ENCODE data around the gene OR10AD1. TPM values are rescaled to one million over a fixed set of nuclear protein-coding genes. Genes with fewer than 3 reads are reported as not detected.

The OR10AD1 gene
- total RNA-seq, 1 experiment from 2014 or later, result not detected

DNA sequence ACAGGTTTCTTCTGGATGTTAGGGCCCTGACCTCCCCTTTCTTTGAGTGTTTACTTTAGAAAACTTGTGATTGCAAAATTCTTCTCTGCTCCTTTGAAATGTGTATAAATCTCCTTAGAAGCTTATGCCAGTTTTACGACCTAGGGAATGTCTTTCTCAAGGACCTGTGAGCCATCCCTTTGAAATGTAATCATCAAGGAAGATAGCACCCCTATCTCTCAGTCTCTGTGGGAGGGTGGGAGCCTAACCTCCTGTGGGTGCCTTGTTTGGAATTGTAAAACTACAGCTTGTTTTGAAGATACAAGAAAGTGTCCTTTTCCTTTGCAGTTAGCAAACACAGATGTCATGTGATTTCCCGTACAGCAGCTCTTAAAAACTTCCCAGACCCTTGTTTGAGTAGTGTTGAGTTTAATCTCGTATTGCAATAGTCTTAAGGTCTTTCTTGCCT lies 3.3 kb downstream of the OR10AD1 start:
- Histone ChIP-seq H3K27ac (peak overlapping the region; percentile 1; the same call in 1 of the 2 replicates), H3K9me3 (replicated peaks) (peaks cover 4% of the 10 kb centered on the region; the same call in 1 of the 2 replicates)

DNA sequence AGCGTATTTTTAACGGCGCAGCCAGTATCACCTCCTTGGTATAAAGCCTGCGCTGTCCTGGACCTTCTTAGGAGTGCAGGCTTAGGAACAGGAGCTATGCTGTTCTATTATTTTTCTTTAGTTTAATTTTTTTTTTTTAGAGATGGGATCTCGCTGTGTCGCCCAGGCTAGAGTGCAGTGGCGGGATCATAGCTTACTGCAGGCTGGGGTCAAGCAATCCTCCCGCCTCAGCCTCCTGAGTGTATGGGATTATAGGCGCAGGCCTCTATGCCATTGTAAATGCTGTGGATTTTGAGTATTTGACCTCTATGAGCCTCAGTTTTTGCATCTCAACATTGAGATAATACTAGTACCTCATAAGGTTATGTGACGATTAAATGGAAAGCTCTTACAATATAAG lies 4.1 kb downstream of the OR10AD1 start:
- Histone ChIP-seq H3K4me1 (replicated peaks) (peaks cover 26% of the 10 kb centered on the region), H3K9me3 (replicated peaks) (no peaks in the 10 kb centered on the region), H3K4me3 (no peak overlapping the region), H3K27ac (no peak overlapping the region), H3K36me3 (no peaks in the 10 kb centered on the region), H3K27me3 (replicated peaks) (peaks cover 29% of the 10 kb centered on the region)
- DNase-seq (ENCODE audit: low read depth in 1 of 2, low spot score in 2 of 2), result no peak

More for the DNA sequence above, 3.3 kb downstream of the OR10AD1 start:
- Histone ChIP-seq H3K27me3 (replicated peaks) (peaks cover 25% of the 10 kb centered on the region), H3K4me3 (no peak overlapping the region), H3K36me3 (no peaks in the 10 kb centered on the region), H3K4me1 (replicated peaks) (peaks cover 25% of the 10 kb centered on the region)
- peak; percentile 82 to 94 for DNase-seq (ENCODE audit: low read depth in 1 of 2, low spot score in 2 of 2)

DNA sequence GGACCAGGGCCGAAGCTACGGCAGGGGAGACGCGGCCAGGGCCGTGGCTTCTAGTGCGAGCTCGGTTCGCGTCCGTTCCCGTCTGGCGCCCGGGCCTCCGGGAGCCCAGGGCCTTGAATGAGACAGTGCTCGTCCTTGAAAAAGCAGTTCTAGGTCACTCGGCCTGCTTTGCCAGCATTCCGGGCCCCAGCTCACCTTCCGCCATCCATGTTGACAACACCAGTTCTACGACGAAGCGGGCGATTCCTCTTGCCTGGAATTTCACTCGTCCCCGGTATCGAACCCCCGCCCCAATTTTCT lies 4.5 kb downstream of the OR10AD1 start:
- Histone ChIP-seq H3K27me3 (replicated peaks) (peaks cover 33% of the 10 kb centered on the region), H3K4me1 (replicated peaks) (peaks cover 26% of the 10 kb centered on the region), H3K4me3 (peak overlapping the region; percentile 23), H3K36me3 (no peaks in the 10 kb centered on the region), H3K27ac (no peak overlapping the region), H3K9me3 (replicated peaks) (no peaks in the 10 kb centered on the region)
- DNase-seq (ENCODE audit: low read depth in 1 of 2, low spot score in 2 of 2), result peak in 1 of 2 experiments; percentile 90

DNA sequence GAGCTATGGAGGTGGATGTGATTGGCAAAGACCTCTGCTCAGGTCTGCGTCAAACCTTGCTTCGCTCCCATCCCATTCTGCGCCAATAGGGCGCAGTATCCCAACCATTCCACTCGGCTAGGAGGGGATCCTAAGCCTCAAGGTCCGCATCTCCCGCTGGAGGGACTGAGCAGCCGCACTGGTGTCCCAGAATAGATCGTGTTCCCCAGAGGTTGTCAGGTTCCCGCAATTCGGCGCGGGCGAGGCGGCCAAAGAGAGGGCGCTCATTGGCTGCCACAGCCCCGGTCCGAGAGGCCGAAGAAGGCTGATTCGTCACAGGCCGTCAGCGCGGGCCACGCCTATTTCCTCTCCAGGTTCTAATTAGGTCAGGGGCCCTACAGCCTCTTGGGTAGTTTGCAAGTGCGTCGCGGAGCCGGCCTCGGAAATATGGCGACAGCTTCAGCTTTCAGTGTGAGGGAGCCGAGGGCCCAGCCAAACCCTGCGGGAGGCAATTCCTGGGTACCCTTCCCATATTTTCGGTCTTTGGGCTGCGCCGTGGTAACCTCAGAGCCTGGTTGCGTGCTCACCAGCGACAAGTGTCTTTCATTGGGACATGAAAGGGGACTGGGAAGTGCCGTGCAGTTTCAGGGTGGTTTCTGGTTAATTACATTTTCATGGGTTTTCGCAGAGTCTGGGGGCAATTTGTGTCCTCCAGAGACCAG lies 5.0 kb downstream of the OR10AD1 start:
- H3K4me1 ChIP-seq (replicated peaks), result peaks cover 26% of the 10 kb centered on the region
- peak overlapping the region; percentile 23 for H3K4me3 ChIP-seq
- H3K27me3 ChIP-seq (replicated peaks), result peaks cover 35% of the 10 kb centered on the region
- H3K36me3 ChIP-seq, result no peaks in the 10 kb centered on the region
- DNase-seq (ENCODE audit: low read depth in 1 of 2, low spot score in 2 of 2), result peak; percentile 86 to 97
- no peak overlapping the region for H3K27ac ChIP-seq
- no peaks in the 10 kb centered on the region for H3K9me3 ChIP-seq (replicated peaks)

DNA sequence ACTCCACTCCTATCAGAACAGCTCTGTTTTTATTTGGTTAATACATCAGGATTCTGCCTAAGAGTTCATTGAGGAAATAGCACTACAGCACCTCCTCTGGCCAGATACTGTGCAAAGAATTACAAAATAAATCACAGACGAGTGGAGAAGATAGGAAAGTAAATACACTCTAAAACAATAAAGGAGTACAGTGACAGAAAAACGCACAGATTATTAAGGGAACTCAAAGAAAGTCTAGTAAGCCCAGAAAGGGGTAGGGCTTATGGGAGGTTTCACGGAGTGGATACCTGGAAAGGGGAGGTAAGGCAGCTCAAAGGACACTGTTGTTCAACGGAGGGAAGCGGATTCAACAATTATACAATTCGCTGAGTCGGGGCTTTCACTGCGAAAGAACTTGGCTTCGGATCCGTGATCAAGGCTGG lies 5.5 kb downstream of the OR10AD1 start:
- Histone ChIP-seq H3K4me1 (replicated peaks) (peaks cover 26% of the 10 kb centered on the region), H3K9me3 (replicated peaks) (no peaks in the 10 kb centered on the region), H3K36me3 (no peaks in the 10 kb centered on the region), H3K27ac (no peak overlapping the region), H3K27me3 (replicated peaks) (peaks cover 37% of the 10 kb centered on the region), H3K4me3 (peak overlapping the region; percentile 23)
- no peak for DNase-seq (ENCODE audit: low read depth in 1 of 2, low spot score in 2 of 2)

DNA sequence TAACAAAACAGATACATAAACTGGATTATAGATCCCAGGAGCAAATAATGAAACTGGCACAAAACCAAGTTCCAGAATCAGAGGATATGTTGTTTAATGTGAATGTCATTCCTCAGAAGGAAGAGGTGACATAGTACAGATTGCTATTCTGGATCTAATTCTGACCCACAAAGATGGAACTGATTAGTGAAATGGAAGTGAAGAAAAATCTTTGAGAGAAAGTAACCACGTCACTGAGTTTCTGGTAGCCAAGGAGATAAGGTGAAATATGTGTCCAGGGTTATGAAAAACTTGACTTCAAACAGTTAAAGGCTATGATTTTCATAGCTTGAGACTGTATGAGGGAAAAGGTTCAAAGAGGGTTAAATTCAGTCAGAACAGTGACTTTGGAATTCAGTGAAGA lies 8.3 kb downstream of the OR10AD1 start:
- no peaks in the 10 kb centered on the region for H3K9me3 ChIP-seq (replicated peaks)
- H3K4me3 ChIP-seq, result no peak overlapping the region
- no peaks in the 10 kb centered on the region for H3K36me3 ChIP-seq
- peaks cover 18% of the 10 kb centered on the region for H3K4me1 ChIP-seq (replicated peaks)
- no peak overlapping the region for H3K27ac ChIP-seq
- peaks cover 55% of the 10 kb centered on the region for H3K27me3 ChIP-seq (replicated peaks)
- DNase-seq (ENCODE audit: low read depth in 1 of 2, low spot score in 2 of 2), result peak in 1 of 2 experiments; percentile 23

DNA sequence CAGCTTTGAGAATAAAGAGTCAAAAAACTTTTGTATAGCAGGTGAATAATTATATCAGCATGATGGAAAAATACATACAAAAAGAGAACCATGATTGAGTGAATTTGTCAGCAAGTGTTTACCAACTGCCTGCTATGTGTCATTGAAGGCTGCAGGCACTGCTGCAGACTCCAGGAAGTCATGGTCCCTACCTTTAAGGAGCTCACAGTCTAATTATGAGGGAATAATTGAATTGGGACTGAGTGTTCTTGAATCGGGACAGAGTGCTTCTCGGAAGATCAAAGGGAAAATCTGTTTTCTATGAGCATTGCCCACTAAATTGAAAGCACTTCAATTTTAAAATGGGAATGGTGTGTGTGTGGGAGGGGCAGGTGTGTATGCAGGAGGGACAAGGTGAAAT lies 9.5 kb downstream of the OR10AD1 start:
- H3K36me3 ChIP-seq, result no peaks in the 10 kb centered on the region
- peak in 1 of 2 experiments; percentile 53 for DNase-seq (ENCODE audit: low read depth in 1 of 2, low spot score in 2 of 2)
- H3K27me3 ChIP-seq (replicated peaks), result peaks cover 56% of the 10 kb centered on the region
- H3K4me1 ChIP-seq (replicated peaks), result peaks cover 11% of the 10 kb centered on the region; the same call in 1 of the 2 replicates
- no peak overlapping the region for H3K4me3 ChIP-seq
- H3K9me3 ChIP-seq (replicated peaks), result no peaks in the 10 kb centered on the region
- H3K27ac ChIP-seq, result no peak overlapping the region

DNA sequence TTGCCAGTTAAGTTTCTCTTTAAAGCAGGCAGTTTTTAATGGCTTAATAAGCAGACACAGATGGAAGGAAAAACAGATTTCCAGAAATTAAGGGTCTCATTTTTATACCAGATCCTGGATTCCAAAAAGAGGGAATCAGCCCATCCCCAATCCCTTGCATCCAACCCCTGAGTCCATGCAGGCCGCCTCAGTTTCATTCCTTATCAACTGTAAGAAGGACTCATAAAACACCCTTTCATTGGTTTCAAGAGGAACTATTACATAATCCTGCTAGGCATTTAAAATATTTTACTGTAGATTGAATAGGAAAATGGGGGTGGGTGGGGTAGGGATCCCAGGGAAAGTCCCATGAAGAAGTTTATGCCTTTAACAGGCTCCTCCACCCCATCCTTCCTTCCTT lies 10.2 kb downstream of the OR10AD1 start:
- peaks cover 8% of the 10 kb centered on the region; the same call in 1 of the 2 replicates for H3K4me1 ChIP-seq (replicated peaks)
- H3K4me3 ChIP-seq, result no peak overlapping the region

DNA sequence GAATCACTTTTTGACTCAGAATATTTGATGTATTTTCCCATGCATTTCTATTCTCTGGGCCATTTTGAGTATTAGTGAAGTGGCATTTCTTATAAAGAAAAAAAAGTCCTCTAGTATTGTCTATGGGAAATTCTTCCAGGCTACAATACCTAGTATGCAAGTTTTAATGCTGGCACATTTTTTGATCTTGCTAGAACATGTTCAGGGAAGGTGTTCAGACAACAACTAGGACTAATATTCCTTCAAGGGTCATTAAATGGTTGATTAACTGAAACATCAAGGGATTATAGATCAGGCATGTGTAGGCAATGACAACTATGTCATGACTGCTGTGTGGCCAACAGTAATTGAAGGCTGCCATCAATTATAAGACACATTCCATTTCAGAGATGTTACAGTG lies 12.0 kb downstream of the OR10AD1 start:
- no peaks in the 10 kb centered on the region for H3K36me3 ChIP-seq
- H3K4me1 ChIP-seq (replicated peaks), result 0 out of 2 replicates have a peak, but pooled peaks cover 3% of the 10 kb centered on the region
- peaks cover 48% of the 10 kb centered on the region for H3K27me3 ChIP-seq (replicated peaks)
- DNase-seq (ENCODE audit: low read depth in 1 of 2, low spot score in 2 of 2), result peak in 1 of 2 experiments; percentile 53
- H3K9me3 ChIP-seq (replicated peaks), result no peaks in the 10 kb centered on the region
- H3K27ac ChIP-seq, result no peak overlapping the region
- no peak overlapping the region for H3K4me3 ChIP-seq

More for the DNA sequence above, 10.2 kb downstream of the OR10AD1 start:
- no peak overlapping the region for H3K27ac ChIP-seq
- H3K9me3 ChIP-seq (replicated peaks), result no peaks in the 10 kb centered on the region
- DNase-seq (ENCODE audit: low read depth in 1 of 2, low spot score in 2 of 2), result peak in 1 of 2 experiments; percentile 72
- H3K36me3 ChIP-seq, result no peaks in the 10 kb centered on the region
- H3K27me3 ChIP-seq (replicated peaks), result peaks cover 56% of the 10 kb centered on the region

DNA sequence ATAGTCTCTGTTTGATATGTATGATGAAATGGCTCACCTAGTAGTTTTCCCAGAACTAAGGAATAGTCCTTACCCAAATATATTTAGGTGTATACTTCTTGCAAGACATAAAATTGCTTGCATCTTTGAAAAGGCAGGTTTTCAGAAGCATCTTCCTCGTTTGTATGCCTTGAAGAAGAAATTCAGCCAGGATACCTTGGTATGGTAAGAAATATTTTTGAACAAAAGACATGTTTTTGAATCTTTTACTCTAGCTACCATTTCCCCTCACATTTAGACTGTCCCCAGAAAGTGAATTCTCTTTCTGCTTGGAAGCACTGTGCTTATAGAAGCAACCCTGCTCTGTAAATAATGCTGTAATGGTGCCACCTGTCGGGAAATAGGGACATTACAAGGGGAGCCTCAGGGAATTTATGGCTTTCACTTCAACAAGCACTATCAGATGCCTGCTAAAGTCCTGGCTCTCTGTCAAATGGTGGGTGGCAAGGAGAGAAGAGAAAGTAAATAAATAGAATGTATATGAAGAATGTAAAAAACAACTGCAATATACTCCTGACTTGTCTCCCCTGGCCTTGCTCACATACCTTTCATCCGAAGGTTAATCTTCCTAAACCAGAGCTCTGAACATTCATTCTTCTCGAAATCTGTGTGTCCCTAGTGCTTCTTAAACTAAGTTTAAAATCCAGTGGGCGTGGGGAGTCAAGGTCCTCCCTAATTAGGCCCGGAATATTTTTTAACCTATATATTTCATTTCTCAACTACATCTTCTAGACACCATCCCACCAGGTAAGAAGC lies 13.6 kb downstream of the OR10AD1 start:
- peaks cover 41% of the 10 kb centered on the region for H3K27me3 ChIP-seq (replicated peaks)
- peak; percentile 97 to 100 for DNase-seq (ENCODE audit: low read depth in 1 of 2, low spot score in 2 of 2)

DNA sequence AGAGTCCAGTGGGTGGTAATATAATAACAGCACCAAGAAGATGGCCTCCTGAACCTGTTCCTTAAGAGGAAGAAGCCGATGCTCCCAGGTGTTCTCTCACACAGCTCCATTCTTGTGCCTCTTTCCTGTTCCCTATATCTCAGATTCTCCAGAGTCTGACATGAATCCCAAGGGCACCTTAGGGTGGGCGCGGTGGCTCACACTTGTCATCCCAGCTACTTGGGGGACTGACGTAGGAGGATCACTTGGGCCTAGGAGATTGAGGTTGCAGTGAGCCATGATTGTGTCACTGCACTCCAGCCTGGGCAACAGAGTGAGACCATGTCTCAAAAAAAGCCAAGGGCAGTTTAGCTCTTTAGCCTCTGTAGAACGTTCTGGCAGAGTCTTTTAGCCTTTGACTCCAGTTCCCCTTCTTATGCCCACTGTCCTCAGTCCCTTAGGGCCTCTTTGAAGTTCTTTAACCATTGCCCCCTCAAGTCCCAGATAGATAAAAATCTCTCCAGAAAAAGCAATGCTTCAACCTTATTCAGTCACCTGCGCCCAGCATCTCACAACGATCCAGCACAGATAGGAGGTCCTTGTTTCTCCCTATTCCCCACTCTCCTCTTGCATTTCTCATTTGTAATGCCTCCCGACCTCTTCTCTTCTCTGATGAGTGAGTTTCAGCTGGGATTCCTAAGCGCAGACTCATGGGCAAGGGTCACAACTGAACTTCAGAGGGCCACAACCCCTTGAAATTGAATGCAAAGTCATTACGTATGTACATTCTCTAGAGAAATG lies 15.0 kb downstream of the OR10AD1 start:
- peaks cover 6% of the 10 kb centered on the region for H3K9me3 ChIP-seq (replicated peaks)
- no peak overlapping the region for H3K27ac ChIP-seq
- peak in 1 of 2 experiments; percentile 85 for DNase-seq (ENCODE audit: low read depth in 1 of 2, low spot score in 2 of 2)
- no peak overlapping the region for H3K4me3 ChIP-seq
- peaks cover 11% of the 10 kb centered on the region for H3K4me1 ChIP-seq (replicated peaks)
- H3K36me3 ChIP-seq, result peaks cover 4% of the 10 kb centered on the region
- H3K27me3 ChIP-seq (replicated peaks), result peaks cover 33% of the 10 kb centered on the region

More for the DNA sequence above, 13.6 kb downstream of the OR10AD1 start:
- no peak overlapping the region for H3K4me3 ChIP-seq
- H3K4me1 ChIP-seq (replicated peaks), result peaks cover under 1% of the 10 kb centered on the region
- H3K9me3 ChIP-seq (replicated peaks), result no peaks in the 10 kb centered on the region
- no peaks in the 10 kb centered on the region for H3K36me3 ChIP-seq
- H3K27ac ChIP-seq, result no peak overlapping the region

DNA sequence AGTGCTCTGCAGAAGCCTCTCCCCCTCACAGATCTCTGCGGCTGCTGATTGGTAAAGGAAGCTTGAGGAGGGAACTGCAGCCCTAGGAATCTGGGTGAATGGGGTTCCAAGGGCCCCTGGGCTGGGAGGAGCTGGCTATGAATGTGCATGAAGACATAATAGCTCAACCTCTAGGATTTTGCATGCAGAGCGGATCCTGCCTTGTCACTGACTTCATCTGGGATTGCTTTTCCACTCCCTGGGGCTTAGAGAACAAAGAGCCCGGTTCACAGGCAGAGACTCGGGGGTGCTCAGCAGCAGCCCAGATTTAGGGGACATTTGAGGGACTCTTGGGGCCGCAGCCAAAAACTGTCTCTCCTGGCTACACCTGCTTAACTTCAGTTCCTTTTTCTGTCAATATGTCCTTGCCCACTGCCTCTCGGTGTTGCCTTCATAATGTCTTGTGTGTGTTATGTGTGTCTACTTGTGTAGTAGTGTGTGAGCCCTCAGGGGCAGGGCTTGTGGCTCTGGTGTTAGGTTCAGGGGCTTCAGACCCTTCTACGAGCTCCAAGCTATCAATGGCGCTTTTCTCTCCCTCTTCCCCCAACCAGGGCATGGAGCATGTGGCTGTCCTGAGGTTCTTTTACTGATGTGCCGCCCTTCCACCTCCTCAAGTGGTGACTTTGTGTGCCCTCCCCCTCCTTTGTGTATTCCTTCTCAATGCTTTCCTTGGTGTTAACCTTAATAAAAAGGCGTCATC lies 17.7 kb downstream of the OR10AD1 start:
- Histone ChIP-seq H3K9me3 (replicated peaks) (peaks cover 6% of the 10 kb centered on the region), H3K4me3 (no peak overlapping the region), H3K27me3 (replicated peaks) (peaks cover 16% of the 10 kb centered on the region), H3K27ac (no peak overlapping the region), H3K4me1 (replicated peaks) (peaks cover 22% of the 10 kb centered on the region), H3K36me3 (peaks cover 4% of the 10 kb centered on the region)
- DNase-seq (ENCODE audit: low read depth in 1 of 2, low spot score in 2 of 2), result peak in 1 of 2 experiments; percentile 85

DNA sequence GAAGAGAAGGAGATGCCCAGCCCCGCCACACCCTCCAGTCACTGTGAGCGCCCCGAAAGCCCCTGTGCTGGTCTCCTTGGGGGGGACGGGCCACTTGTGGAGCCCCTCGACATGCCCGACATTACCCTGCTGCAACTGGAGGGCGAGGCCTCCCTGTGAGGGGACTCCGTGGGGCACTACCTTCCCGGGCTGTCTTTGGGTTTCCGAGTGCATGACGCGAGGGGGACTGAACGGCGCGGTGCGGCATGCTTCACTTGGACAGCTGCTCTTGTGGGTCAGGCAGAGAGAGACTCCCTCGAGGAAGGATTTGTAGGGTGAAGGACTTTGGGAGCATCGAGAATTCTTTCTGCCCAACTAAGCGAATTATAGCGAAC lies 18.6 kb downstream of the OR10AD1 start:
- DNase-seq (ENCODE audit: low read depth in 1 of 2, low spot score in 2 of 2), result peak in 1 of 2 experiments; percentile 91
- peak overlapping the region; percentile 72 for H3K4me3 ChIP-seq
- H3K27me3 ChIP-seq (replicated peaks), result peaks cover 12% of the 10 kb centered on the region
- peaks cover 4% of the 10 kb centered on the region for H3K36me3 ChIP-seq
- H3K9me3 ChIP-seq (replicated peaks), result peaks cover 6% of the 10 kb centered on the region
- peaks cover 22% of the 10 kb centered on the region for H3K4me1 ChIP-seq (replicated peaks)
- H3K27ac ChIP-seq, result no peak overlapping the region
